Measurements from ENCODE around the gene SIVA1.

SIVA1 gene

GRCh38 chr14:104752735-104753527 is at the start of gene SIVA1:
TSS of gene SIVA1 (plus strand) at chr14:104753147. CDS start at chr14:104753202, 55 bp downstream.
- DNase-seq: peak; percentile 97

- no peak for DNase-seq
Observed at GRCh38 chr14:104703269-104703668, 49.7 kb upstream of the SIVA1 start.

- DNase-seq: no peak
Observed at GRCh38 chr14:104704252-104704651, 48.7 kb upstream of the SIVA1 start.

- DNase-seq: no peak
Observed at GRCh38 chr14:104705340-104706047, 47.5 kb upstream of the SIVA1 start.

- DNase-seq: no peak
Observed at GRCh38 chr14:104706733-104707607, 46.0 kb upstream of the SIVA1 start.

- DNase-seq: no peak
Observed at GRCh38 chr14:104707608-104708595, 45.0 kb upstream of the SIVA1 start.

GRCh38 chr14:104708606-104709268 is 44.2 kb upstream of the SIVA1 start:
- no peak for DNase-seq

GRCh38 chr14:104709387-104710039 is 43.4 kb upstream of the SIVA1 start:
- no peak for DNase-seq

- DNase-seq: no peak
Observed at GRCh38 chr14:104710071-104710735, 42.7 kb upstream of the SIVA1 start.

GRCh38 chr14:104712881-104713734 is 39.8 kb upstream of the SIVA1 start:
- no peak for DNase-seq

GRCh38 chr14:104714066-104714465 is 38.9 kb upstream of the SIVA1 start:
- no peak for DNase-seq

GRCh38 chr14:104714681-104715080 is 38.3 kb upstream of the SIVA1 start:
- DNase-seq: no peak

- DNase-seq: no peak
Observed at GRCh38 chr14:104715416-104715815, 37.5 kb upstream of the SIVA1 start.

GRCh38 chr14:104715871-104716270 is 37.1 kb upstream of the SIVA1 start:
- no peak for DNase-seq

GRCh38 chr14:104717137-104717536 is 35.8 kb upstream of the SIVA1 start:
- no peak for DNase-seq

- DNase-seq: no peak
Observed at GRCh38 chr14:104717646-104718045, 35.3 kb upstream of the SIVA1 start.

- no peak for DNase-seq
Observed at GRCh38 chr14:104718147-104718546, 34.8 kb upstream of the SIVA1 start.

- DNase-seq: no peak
Observed at GRCh38 chr14:104718871-104719270, 34.1 kb upstream of the SIVA1 start.

GRCh38 chr14:104719343-104719742 is 33.6 kb upstream of the SIVA1 start:
- DNase-seq: no peak

Measured in NCI-H187 treated with DMSO at 0.1 percent for 48 hours (cell line).